ENCODE data around the gene RORC.

- TF ChIP-seq CTCF (IDR thresholded peaks at IDR 0.05) (no peak), POLR2A (IDR thresholded peaks at IDR 0.05) (no peak)
Measured at GRCh38 chr1:151875419-151876097, 44.0 kb upstream of the RORC start.
